Measurements from ENCODE around the gene VSX1.

Gene VSX1

DNA sequence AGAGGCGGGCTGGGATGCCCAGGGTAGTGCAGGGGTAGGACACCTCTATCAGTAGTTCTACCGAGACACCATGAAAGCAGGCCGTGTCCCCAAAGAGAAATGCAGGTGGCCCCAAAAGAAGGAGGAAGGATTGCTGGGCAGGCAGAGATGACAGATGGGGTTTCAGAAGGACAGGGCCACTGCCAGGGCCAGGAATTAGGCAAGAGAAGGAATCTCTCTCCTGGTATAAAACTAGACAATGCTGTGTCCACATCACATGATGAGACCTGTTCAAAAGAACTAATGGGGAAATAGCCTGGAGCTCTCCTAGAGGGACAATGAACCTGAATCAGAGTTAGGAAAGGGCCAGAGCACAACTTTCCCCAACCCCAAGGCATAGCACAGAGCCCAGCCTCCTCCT is 21.6 kb upstream of the VSX1 start:
- Mint-ChIP-seq H3K27me3 (peaks cover 67% of the 10 kb centered on the region), H3K36me3 (ENCODE audit: insufficient read depth) (peaks cover 1% of the 10 kb centered on the region), H3K27ac (ENCODE audit: low read depth) (no peak overlapping the region), H3K4me3 (no peak overlapping the region), H3K4me1 (no peaks in the 10 kb centered on the region), H3K9me3 (no peaks in the 10 kb centered on the region)
- ATAC-seq (replicated peaks; ENCODE audit: extremely low read depth, poor library complexity, severe bottlenecking), result no peak
- DNase-seq (ENCODE audit: low spot score in 2 of 2), result no peak

- no peak for ATAC-seq (replicated peaks; ENCODE audit: extremely low read depth, poor library complexity, severe bottlenecking)
- no peaks in the 10 kb centered on the region for H3K9me3 Mint-ChIP-seq
Measured at GRCh38 chr20:25100914-25101313, 19.0 kb upstream of the VSX1 start.

GRCh38 chr20:25099601-25100140 is 17.7 kb upstream of the VSX1 start:
- H3K27ac Mint-ChIP-seq (ENCODE audit: low read depth), result no peak overlapping the region
- no peak overlapping the region for H3K4me3 Mint-ChIP-seq
- DNase-seq (ENCODE audit: low spot score in 2 of 2), result no peak
- peaks cover 28% of the 10 kb centered on the region for H3K27me3 Mint-ChIP-seq
- peaks cover 1% of the 10 kb centered on the region for H3K36me3 Mint-ChIP-seq (ENCODE audit: insufficient read depth)
- no peak for ATAC-seq (replicated peaks; ENCODE audit: extremely low read depth, poor library complexity, severe bottlenecking)
- no peaks in the 10 kb centered on the region for H3K9me3 Mint-ChIP-seq
- no peaks in the 10 kb centered on the region for H3K4me1 Mint-ChIP-seq

More at GRCh38 chr20:25100914-25101313, 19.0 kb upstream of the VSX1 start:
- DNase-seq (ENCODE audit: low spot score in 2 of 2), result no peak
- Mint-ChIP-seq H3K36me3 (ENCODE audit: insufficient read depth) (peaks cover 1% of the 10 kb centered on the region), H3K27ac (ENCODE audit: low read depth) (no peak overlapping the region), H3K4me1 (no peaks in the 10 kb centered on the region), H3K27me3 (peaks cover 41% of the 10 kb centered on the region), H3K4me3 (no peak overlapping the region)

- H3K4me3 Mint-ChIP-seq, result no peak overlapping the region
- H3K9me3 Mint-ChIP-seq, result no peaks in the 10 kb centered on the region
- H3K36me3 Mint-ChIP-seq (ENCODE audit: insufficient read depth), result no peaks in the 10 kb centered on the region
- no peak overlapping the region for H3K27ac Mint-ChIP-seq (ENCODE audit: low read depth)
- peaks cover under 1% of the 10 kb centered on the region for H3K4me1 Mint-ChIP-seq
- DNase-seq (ENCODE audit: low spot score in 2 of 2), result no peak
- no peak for ATAC-seq (replicated peaks; ENCODE audit: extremely low read depth, poor library complexity, severe bottlenecking)
- peaks cover 7% of the 10 kb centered on the region for H3K27me3 Mint-ChIP-seq
Measured at GRCh38 chr20:25097498-25097897, 15.6 kb upstream of the VSX1 start.

DNA sequence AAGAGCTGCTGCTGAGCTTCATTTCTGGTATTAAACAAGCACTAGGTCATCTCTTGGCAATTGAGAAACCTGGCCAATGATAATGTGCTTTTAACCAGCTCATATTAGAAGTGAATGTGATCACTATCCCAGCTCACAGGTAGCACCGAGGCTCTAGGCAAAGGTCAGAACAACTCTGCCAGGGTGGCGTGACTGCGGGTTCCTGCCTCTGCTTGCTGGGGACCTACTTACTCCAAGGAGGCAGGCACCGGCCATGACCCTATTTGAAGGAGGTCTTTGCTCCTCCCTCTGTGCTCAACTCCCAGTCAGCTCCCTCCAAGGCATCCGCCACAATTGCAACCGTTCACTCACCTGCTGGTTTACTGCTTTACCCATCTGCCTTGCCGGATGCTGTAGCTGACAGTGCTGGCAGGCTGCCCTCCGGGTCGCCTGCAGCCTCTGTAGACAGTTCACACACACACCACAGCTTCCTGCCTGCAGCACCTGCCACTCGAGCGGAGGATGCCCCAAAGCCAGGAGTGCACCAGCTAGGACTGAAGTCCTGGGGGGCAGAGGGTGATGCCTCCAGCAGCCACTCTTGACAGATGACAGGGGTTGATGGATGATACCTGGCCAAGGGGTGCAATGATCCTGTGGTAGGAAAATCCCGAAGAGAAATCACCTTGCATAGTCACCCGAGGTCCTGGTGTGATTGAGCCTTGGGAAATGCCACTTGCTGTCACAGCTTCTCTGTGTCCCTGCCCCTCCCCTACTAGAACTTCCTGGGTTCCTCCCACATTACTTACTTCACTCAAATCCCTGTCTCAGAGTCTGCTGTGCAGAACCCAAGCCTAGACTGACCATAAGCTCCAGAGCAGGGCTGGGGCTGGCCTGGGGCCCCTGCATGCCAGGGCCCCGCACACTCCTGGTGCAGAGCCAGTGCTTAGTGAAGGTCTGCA is 8.8 kb upstream of the VSX1 start:
- peak; percentile 100 for ATAC-seq (replicated peaks; ENCODE audit: extremely low read depth, poor library complexity, severe bottlenecking)

GRCh38 chr20:25089662-25090061 is 7.7 kb upstream of the VSX1 start:
- Mint-ChIP-seq H3K27ac (ENCODE audit: low read depth) (no peak overlapping the region), H3K36me3 (ENCODE audit: insufficient read depth) (peaks cover 9% of the 10 kb centered on the region), H3K9me3 (no peaks in the 10 kb centered on the region), H3K27me3 (peaks cover 22% of the 10 kb centered on the region), H3K4me1 (peaks cover 35% of the 10 kb centered on the region), H3K4me3 (no peak overlapping the region)
- ATAC-seq (replicated peaks; ENCODE audit: extremely low read depth, poor library complexity, severe bottlenecking), result no peak
- no peak for DNase-seq (ENCODE audit: low spot score in 2 of 2)

More for the DNA sequence above, 8.8 kb upstream of the VSX1 start:
- Mint-ChIP-seq H3K9me3 (no peaks in the 10 kb centered on the region), H3K27ac (ENCODE audit: low read depth) (peak overlapping the region; percentile 71), H3K4me1 (peaks cover 35% of the 10 kb centered on the region), H3K4me3 (peak overlapping the region; percentile 69), H3K36me3 (ENCODE audit: insufficient read depth) (peaks cover 8% of the 10 kb centered on the region), H3K27me3 (peaks cover 11% of the 10 kb centered on the region)
- peak; percentile 60 to 77 for DNase-seq (ENCODE audit: low spot score in 2 of 2)

- Mint-ChIP-seq H3K36me3 (ENCODE audit: insufficient read depth) (peaks cover 9% of the 10 kb centered on the region), H3K9me3 (no peaks in the 10 kb centered on the region), H3K4me1 (peaks cover 36% of the 10 kb centered on the region), H3K27me3 (peaks cover 28% of the 10 kb centered on the region), H3K27ac (ENCODE audit: low read depth) (no peak overlapping the region), H3K4me3 (no peak overlapping the region)
- ATAC-seq (replicated peaks; ENCODE audit: extremely low read depth, poor library complexity, severe bottlenecking) (no peak), DNase-seq (ENCODE audit: low spot score in 2 of 2) (no peak)
Measured at GRCh38 chr20:25089096-25089495, 7.2 kb upstream of the VSX1 start.

DNA sequence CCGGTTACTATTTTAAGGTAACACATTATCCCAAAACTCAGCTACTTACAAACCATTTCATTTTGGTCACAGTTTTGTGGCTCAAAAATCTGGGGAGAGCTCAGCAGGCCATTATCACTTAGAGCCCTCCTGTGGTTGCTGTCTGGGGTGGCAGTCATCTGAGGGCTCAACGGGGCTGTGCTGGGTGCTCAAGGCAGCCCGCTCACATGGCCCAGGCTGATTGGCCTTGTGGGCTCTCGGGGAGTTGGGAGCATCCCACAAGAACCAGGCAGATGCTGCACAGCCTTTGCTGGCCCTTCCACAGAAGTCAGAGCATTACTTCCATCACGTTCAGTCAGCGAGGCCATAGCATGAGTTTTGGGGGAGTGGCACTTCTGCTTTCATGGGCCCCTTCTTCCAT is 6.3 kb upstream of the VSX1 start:
- Mint-ChIP-seq H3K27ac (ENCODE audit: low read depth) (no peak overlapping the region), H3K4me3 (no peak overlapping the region), H3K4me1 (peaks cover 44% of the 10 kb centered on the region), H3K36me3 (ENCODE audit: insufficient read depth) (peaks cover 10% of the 10 kb centered on the region), H3K27me3 (peaks cover 36% of the 10 kb centered on the region), H3K9me3 (no peaks in the 10 kb centered on the region)
- DNase-seq (ENCODE audit: low spot score in 2 of 2) (no peak), ATAC-seq (replicated peaks; ENCODE audit: extremely low read depth, poor library complexity, severe bottlenecking) (no peak)

DNA sequence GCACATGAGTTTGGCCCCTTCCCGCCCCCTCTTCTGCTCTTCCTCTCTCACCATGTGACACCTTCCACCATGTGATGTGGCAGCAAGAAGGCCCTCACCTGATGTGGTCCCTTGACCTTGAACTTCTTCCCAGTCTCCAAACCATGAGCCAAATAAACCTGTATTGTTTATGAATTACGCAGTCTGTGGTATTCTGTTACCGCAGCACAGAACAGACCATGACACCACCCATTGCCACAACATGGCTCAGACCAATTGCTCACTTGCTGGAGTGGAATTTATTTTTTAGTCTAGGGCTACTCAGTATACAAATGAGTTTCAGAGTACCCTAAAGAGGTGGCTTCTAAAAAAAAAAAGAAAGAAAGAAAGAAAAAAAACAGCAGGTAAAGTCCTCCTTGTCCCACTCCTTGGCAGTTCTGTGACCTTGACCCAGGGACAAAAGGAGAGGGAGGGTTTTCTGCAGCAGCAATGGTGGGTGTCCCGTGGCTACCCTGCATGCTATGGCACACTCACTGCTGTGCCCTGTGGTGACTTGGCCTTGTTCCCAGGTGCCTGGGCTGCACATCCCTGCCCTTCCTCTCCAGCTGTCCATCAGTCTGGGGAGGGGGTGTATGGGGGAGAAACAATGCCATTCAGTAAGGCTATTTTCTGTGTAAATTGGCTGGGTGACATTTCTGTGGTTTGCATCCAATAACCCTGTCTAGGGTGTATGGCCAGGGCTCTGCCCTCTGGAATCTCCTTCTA is 5.4 kb upstream of the VSX1 start:
- no peak overlapping the region for H3K4me3 Mint-ChIP-seq
- no peak for ATAC-seq (replicated peaks; ENCODE audit: extremely low read depth, poor library complexity, severe bottlenecking)
- H3K27ac Mint-ChIP-seq (ENCODE audit: low read depth), result no peak overlapping the region
- DNase-seq (ENCODE audit: low spot score in 2 of 2), result no peak
- no peaks in the 10 kb centered on the region for H3K9me3 Mint-ChIP-seq
- H3K27me3 Mint-ChIP-seq, result peaks cover 45% of the 10 kb centered on the region
- H3K36me3 Mint-ChIP-seq (ENCODE audit: insufficient read depth), result peaks cover 10% of the 10 kb centered on the region
- peaks cover 47% of the 10 kb centered on the region for H3K4me1 Mint-ChIP-seq

DNA sequence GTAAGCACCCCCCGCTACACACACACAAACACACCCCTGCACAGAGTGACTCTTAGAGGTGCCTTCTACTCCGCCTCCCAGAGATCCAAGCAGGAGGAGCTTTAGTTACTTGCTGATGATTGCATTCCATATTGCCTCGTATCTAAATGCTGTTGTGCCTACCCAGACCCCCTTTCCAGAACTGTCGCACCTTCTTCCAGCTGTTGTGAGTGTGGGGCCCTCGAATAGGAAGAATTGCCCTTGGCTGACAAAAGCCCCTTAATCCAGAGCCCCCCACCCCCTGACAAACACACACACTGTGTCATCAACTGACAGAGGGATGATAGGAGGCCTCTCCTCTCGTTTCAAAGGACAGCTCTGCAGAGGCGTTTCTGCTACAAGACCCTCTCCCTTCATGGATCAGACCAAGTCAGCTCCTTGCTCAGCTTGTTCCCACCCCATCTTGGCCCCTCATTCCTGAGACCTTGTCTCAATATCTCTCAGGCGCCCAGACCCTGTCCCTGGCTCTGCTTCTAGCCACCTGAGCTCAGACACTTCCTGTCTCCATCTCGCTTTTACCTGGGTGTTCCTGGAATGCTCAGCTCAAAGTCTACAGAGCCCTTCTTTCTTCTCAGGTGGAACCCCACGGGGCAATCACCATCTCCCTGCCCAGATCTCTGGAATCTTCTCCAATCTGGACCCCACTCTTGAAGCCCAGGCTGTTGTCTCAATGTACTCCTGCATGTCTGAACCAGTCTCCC is 4.0 kb upstream of the VSX1 start:
- DNase-seq (ENCODE audit: low spot score in 2 of 2) (no peak), ATAC-seq (replicated peaks; ENCODE audit: extremely low read depth, poor library complexity, severe bottlenecking) (no peak)
- H3K4me3 Mint-ChIP-seq, result no peak overlapping the region
- H3K9me3 Mint-ChIP-seq, result no peaks in the 10 kb centered on the region
- H3K36me3 Mint-ChIP-seq (ENCODE audit: insufficient read depth), result peaks cover 8% of the 10 kb centered on the region
- no peak overlapping the region for H3K27ac Mint-ChIP-seq (ENCODE audit: low read depth)
- H3K4me1 Mint-ChIP-seq, result peaks cover 33% of the 10 kb centered on the region
- H3K27me3 Mint-ChIP-seq, result peaks cover 53% of the 10 kb centered on the region

DNA sequence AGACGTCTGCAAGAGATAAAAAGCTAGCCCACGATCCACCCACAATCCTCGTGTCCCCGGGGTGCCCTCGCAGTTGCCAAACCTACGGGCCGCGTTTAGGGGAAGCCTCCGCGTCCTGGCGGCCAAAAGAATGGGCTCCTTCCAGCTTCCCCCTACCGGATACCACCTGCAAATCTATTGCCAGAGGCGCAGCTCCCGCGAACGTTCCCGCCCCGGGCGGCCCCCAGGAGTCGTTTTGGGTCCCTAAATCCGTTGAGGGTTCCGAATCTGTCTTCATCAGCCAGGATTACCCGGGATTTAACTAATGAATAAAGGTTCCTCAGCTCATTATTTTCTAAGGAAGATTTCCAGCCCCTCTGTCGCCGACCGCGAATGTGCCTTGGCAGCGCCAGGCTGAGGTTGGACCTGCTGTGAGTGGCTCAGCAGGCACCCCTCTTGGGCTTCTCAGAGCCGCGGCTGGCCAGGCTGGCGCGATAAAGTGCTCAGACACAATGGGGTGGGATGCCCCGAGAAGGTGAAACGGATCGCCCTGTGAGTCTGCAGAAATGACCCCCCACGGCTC is 2.8 kb upstream of the VSX1 start:
- DNase-seq (ENCODE audit: low spot score in 2 of 2), result no peak
- H3K27ac Mint-ChIP-seq (ENCODE audit: low read depth), result no peak overlapping the region

More for the DNA sequence above, 2.8 kb upstream of the VSX1 start:
- peaks cover 66% of the 10 kb centered on the region for H3K27me3 Mint-ChIP-seq
- peak overlapping the region; percentile 32 for H3K4me3 Mint-ChIP-seq
- ATAC-seq (replicated peaks; ENCODE audit: extremely low read depth, poor library complexity, severe bottlenecking), result no peak
- H3K36me3 Mint-ChIP-seq (ENCODE audit: insufficient read depth), result peaks cover 6% of the 10 kb centered on the region
- H3K9me3 Mint-ChIP-seq, result no peaks in the 10 kb centered on the region
- H3K4me1 Mint-ChIP-seq, result peaks cover 21% of the 10 kb centered on the region

All from central memory CD8-positive, alpha-beta T cell (primary cell).